Nephron (organoid): Measurements from ENCODE around the gene SACS.

Experiments used
- H3K27ac Mint-ChIP-seq, 3 experiments: 2 replicates each; pipeline ENCODE4 v1.8.0; 2020; ENCODE audit warnings: mixed read lengths in 3 of 3, mild to moderate bottlenecking in 2 of 3, moderate library complexity in 1 of 3
- H3K27me3 Mint-ChIP-seq: 2 replicates; pipeline ENCODE4 v1.8.0; 2021; ENCODE audit warnings: low read depth, mild to moderate bottlenecking, moderate library complexity, mixed read lengths
- H3K36me3 Mint-ChIP-seq: 2 replicates; pipeline ENCODE4 v1.8.0; 2020; ENCODE audit warnings: low read depth, mixed read lengths
- H3K4me1 Mint-ChIP-seq: 2 replicates; pipeline ENCODE4 v1.8.0; 2020; ENCODE audit warnings: mixed read lengths
- H3K4me3 Mint-ChIP-seq, 3 experiments: 2 replicates each; pipeline ENCODE4 v1.8.0; 2020; ENCODE audit warnings: mild to moderate bottlenecking in 3 of 3, mixed read lengths in 3 of 3, moderate library complexity in 2 of 3
- H3K9me3 Mint-ChIP-seq: 2 replicates; pipeline ENCODE4 v1.8.0; 2020; ENCODE audit warnings: mixed read lengths
- TF ChIP-seq, protein P1 (sequence below), 3 experiments: fragments of 200-600 bp; sonication (generic); IDR thresholded peaks; one replicate each; pipeline ENCODE4 v1.5.0; 2021; ENCODE audit warnings: antibody characterized with exemption in 3 of 3; ENCODE audit not compliant: unreplicated experiment in 3 of 3

Gene SACS

DNA sequence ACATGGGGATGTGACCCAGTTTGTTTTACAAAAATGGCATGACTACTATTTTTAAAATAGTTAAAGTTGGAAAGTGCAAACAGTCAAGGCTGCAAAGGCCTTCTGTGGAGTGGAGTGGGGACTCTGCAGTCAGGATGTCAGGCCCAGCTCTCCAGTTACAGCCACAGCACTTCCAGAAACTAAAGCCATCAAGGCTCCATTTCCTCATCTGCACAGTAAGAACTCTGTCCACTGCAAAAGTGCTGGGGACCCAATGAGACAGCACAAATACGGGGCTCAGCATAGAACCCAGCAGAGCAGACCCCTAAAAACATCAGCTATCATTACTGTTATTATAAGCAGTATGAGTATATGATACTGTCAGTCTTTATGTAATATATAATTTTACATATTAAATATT, 73.6 kb downstream of the SACS start:
- Mint-ChIP-seq H3K27me3 (no peaks in the 10 kb centered on the region), H3K36me3 (peaks cover 44% of the 10 kb centered on the region), H3K4me3 (no peak overlapping the region), H3K4me1 (no peaks in the 10 kb centered on the region), H3K9me3 (no peaks in the 10 kb centered on the region), H3K27ac (no peak overlapping the region)
- TF ChIP-seq, protein P1, sequence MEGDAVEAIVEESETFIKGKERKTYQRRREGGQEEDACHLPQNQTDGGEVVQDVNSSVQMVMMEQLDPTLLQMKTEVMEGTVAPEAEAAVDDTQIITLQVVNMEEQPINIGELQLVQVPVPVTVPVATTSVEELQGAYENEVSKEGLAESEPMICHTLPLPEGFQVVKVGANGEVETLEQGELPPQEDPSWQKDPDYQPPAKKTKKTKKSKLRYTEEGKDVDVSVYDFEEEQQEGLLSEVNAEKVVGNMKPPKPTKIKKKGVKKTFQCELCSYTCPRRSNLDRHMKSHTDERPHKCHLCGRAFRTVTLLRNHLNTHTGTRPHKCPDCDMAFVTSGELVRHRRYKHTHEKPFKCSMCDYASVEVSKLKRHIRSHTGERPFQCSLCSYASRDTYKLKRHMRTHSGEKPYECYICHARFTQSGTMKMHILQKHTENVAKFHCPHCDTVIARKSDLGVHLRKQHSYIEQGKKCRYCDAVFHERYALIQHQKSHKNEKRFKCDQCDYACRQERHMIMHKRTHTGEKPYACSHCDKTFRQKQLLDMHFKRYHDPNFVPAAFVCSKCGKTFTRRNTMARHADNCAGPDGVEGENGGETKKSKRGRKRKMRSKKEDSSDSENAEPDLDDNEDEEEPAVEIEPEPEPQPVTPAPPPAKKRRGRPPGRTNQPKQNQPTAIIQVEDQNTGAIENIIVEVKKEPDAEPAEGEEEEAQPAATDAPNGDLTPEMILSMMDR (IDR thresholded peaks at IDR 0.05; ENCODE audit: unreplicated experiment in 3 of 3), result no peak

DNA sequence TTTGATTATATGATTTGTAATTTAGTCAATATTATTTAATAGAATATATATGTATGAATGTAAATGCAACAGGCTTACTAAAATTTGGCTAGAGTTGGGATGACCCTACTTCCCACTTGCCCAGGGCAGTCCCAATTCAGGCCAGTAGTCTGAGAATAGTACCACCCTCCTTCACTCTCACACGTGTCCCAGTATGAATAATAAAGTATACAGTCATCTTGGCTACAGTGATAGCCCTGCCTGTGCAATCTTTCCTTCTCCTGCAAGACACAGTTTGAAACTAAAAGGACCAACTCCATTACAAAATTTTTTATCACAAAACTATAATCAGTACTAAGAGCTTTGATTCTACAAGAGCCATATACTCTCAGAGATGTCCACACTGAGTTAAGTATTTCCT, 76.2 kb downstream of the SACS start:
- Mint-ChIP-seq H3K4me1 (no peaks in the 10 kb centered on the region), H3K27me3 (no peaks in the 10 kb centered on the region), H3K4me3 (no peak overlapping the region), H3K27ac (no peak overlapping the region), H3K9me3 (no peaks in the 10 kb centered on the region), H3K36me3 (peaks cover 41% of the 10 kb centered on the region)
- TF ChIP-seq, protein P1 (IDR thresholded peaks at IDR 0.05; ENCODE audit: unreplicated experiment in 3 of 3), result no peak

DNA sequence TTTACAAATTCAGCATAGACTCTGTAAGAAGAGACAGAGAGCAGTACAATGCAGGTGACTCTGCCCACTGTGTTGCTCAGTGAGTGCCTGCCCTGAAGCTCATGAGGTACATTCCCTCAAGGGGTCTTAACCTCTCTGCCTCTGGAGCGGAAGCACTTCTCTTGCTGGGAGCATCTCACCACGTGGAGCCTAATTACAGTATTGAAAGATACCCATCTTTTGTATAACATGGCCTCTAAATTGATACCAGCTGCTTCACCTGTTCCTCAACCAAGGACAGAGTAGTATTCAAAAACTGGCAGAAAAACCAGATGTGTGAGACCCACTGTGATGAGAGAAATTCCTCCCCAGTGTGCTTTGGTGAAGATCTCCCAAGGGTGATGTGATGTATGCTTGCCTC, 77.1 kb downstream of the SACS start:
- Mint-ChIP-seq H3K4me1 (no peaks in the 10 kb centered on the region), H3K9me3 (no peaks in the 10 kb centered on the region), H3K4me3 (no peak overlapping the region), H3K36me3 (peaks cover 47% of the 10 kb centered on the region), H3K27ac (no peak overlapping the region), H3K27me3 (no peaks in the 10 kb centered on the region)
- TF ChIP-seq, protein P1 (IDR thresholded peaks at IDR 0.05; ENCODE audit: unreplicated experiment in 3 of 3), result no peak

DNA sequence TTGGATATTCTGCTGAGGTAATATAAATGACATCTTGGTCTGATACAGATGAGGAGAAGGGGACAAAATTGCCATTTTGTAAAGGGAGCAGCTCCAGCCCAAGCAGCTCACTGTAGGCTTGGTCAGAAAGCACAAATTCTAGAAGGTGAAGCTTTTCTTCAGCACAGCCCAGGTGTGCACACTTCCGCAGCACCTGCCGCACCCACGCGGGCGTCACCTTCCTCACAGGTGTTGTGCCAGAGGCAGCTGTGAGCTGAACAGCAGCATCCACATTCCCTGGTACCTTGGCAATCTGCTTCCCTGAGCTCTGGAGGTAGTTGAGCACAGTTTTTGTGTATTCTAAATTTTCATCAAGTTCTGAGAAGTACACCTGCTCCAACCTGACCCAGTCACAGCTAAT, 79.0 kb downstream of the SACS start:
- no peak overlapping the region for H3K4me3 Mint-ChIP-seq
- no peaks in the 10 kb centered on the region for H3K4me1 Mint-ChIP-seq
- no peak overlapping the region for H3K27ac Mint-ChIP-seq
- no peaks in the 10 kb centered on the region for H3K27me3 Mint-ChIP-seq
- TF ChIP-seq, protein P1 (IDR thresholded peaks at IDR 0.05; ENCODE audit: unreplicated experiment in 3 of 3), result no peak
- peaks cover 59% of the 10 kb centered on the region for H3K36me3 Mint-ChIP-seq
- H3K9me3 Mint-ChIP-seq, result no peaks in the 10 kb centered on the region

DNA sequence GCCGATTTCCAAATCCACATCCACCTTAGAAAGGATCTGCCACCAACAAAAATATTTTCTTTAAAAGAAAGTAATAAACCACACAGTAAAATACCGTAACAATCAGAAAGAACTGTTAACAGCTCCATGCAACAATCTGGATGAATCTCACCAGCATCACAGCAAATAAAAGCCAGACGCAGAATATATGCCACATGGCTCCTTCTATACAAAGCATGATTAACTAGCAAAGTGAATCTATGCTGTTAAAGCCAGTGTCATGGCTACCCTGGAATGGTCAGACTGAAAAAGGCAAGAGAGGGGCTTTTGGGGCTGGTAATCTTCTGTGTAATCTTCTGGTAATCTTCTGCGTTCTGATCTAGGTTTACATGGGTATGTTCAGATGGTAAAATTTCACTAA, 81.3 kb downstream of the SACS start:
- Mint-ChIP-seq H3K4me3 (no peak overlapping the region), H3K4me1 (no peaks in the 10 kb centered on the region), H3K9me3 (no peaks in the 10 kb centered on the region), H3K27me3 (no peaks in the 10 kb centered on the region), H3K27ac (no peak overlapping the region), H3K36me3 (peaks cover 72% of the 10 kb centered on the region)
- TF ChIP-seq, protein P1 (IDR thresholded peaks at IDR 0.05; ENCODE audit: unreplicated experiment in 3 of 3), result no peak

DNA sequence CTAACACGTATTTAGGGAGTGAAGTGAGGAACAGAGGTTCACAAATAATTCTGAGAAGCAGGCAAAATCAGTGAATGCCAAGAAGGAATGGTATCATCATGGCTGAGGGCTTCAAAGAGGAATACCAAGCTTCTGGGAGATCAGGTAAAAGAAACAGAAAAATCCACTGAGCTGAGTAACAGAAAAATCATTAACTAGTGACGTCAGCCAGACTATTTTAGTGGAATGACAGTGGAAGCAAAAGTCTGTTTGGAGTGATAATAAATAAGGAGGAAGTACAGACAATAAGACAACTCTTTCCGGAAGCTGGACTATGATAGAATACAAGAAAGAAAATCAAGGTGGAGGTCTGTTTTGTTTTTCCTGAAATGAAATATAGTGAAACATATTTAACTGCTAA, 83.5 kb downstream of the SACS start:
- H3K27ac Mint-ChIP-seq, result peak overlapping the region; percentile 5 to 43 (median 8)
- H3K9me3 Mint-ChIP-seq, result no peaks in the 10 kb centered on the region
- H3K4me1 Mint-ChIP-seq, result no peaks in the 10 kb centered on the region
- H3K4me3 Mint-ChIP-seq, result no peak overlapping the region
- H3K36me3 Mint-ChIP-seq, result peaks cover 79% of the 10 kb centered on the region
- TF ChIP-seq, protein P1 (IDR thresholded peaks at IDR 0.05; ENCODE audit: unreplicated experiment in 3 of 3), result no peak
- no peaks in the 10 kb centered on the region for H3K27me3 Mint-ChIP-seq
